Stimulated activated CD4-positive, alpha-beta T cell treated with anti-CD3 and anti-CD28 coated beads, TNF-alpha, amount 100 ng/mL, for 48 hours (primary cell): ENCODE measurements around the gene ENAH.
"Not testable (repeated sequence)": the region's sequence is repeated elsewhere in the genome, so short reads cannot be mapped to it uniquely, and the experiment has no call there.

Source experiments
- DNase-seq, 3 donors: peaks; one replicate each; pipeline ENCODE4 v3.0.0-alpha.2; 2020; ENCODE audit warnings: low read depth in 3 of 3

Gene ENAH

GRCh38 chr1:225527575-225527974 lies 125.3 kb downstream of the ENAH start:
- DNase-seq = no peak

GRCh38 chr1:225526878-225527277 lies 126.0 kb downstream of the ENAH start:
- DNase-seq = no peak

GRCh38 chr1:225525377-225525776 lies 127.5 kb downstream of the ENAH start:
- DNase-seq = no peak

GRCh38 chr1:225524570-225524969 lies 128.4 kb downstream of the ENAH start:
- DNase-seq = no peak

- no peak for DNase-seq
These were observed 129.5 kb downstream of the ENAH start for GRCh38 chr1:225523263-225523950.

GRCh38 chr1:225522588-225523262 lies 130.2 kb downstream of the ENAH start:
- no peak for DNase-seq

- DNase-seq = no peak
These were observed 132.2 kb downstream of the ENAH start for GRCh38 chr1:225520587-225521227.

GRCh38 chr1:225519166-225519863 lies 133.6 kb downstream of the ENAH start:
- DNase-seq = no peak

GRCh38 chr1:225517697-225518096 lies 135.2 kb downstream of the ENAH start:
- no peak for DNase-seq

GRCh38 chr1:225517221-225517620 lies 135.7 kb downstream of the ENAH start:
- DNase-seq = no peak

GRCh38 chr1:225514671-225515081 lies 138.2 kb downstream of the ENAH start:
- no peak for DNase-seq

GRCh38 chr1:225513576-225513975 lies 139.3 kb downstream of the ENAH start:
- not testable (repeated sequence) for DNase-seq

- no peak for DNase-seq
These were observed 141.0 kb downstream of the ENAH start for GRCh38 chr1:225511828-225512381.

- not testable (repeated sequence) for DNase-seq
These were observed 142.2 kb downstream of the ENAH start for GRCh38 chr1:225510740-225511139.

GRCh38 chr1:225509770-225510169 lies 143.2 kb downstream of the ENAH start:
- DNase-seq = no peak

GRCh38 chr1:225509376-225509707 lies 143.6 kb downstream of the ENAH start:
- DNase-seq = no peak

GRCh38 chr1:225508538-225509375 lies 144.2 kb downstream of the ENAH start:
- no peak for DNase-seq

- DNase-seq = no peak
These were observed 146.2 kb downstream of the ENAH start for GRCh38 chr1:225506727-225507126.

- no peak for DNase-seq
These were observed 148.1 kb downstream of the ENAH start for GRCh38 chr1:225504776-225505175.

- no peak for DNase-seq
These were observed 152.2 kb downstream of the ENAH start for GRCh38 chr1:225500624-225501192.
